ENCODE data around the gene PLXDC1. TPM values are rescaled to one million over a fixed set of nuclear protein-coding genes. Genes with fewer than 3 reads are reported as not detected.

PLXDC1 gene
- total and polyA plus RNA-seq, 9 donors: 11.6 to 58.6 (median 32.3) TPM

DNA sequence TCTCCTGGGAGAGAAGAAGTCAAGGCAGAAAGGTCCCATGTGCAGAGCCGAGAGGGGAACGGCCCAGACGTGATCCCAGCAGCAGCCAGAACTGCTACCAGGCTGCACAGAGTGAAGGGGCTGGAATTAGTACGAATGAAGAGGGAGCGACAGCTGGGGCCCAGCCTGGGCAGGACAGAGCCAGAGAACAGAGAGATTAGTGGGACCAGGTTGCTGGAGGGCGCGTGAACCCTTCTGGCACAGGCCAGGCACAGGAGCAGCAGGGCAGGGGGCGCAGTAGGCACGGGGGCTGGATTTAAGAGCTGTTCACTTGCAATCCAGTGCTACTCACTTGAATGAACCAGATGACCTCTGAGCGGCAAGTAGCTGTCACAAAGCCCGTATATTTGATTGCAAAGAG lies 66.9 kb downstream of the PLXDC1 start:
- intact Hi-C loops (cut with DNase I): no loop called here
- Histone ChIP-seq H3K27me3 (no peaks in the 10 kb centered on the region), H3K4me3 (no peak overlapping the region), H3K27ac (no peak overlapping the region), H3K4me1 (ENCODE audit: insufficient read depth) (no peaks in the 10 kb centered on the region), H3K36me3 (no peaks in the 10 kb centered on the region), H3K9me3 (no peaks in the 10 kb centered on the region)
- TF ChIP-seq EP300 (IDR thresholded peaks at IDR 0.05) (no peak), POLR2A (IDR thresholded peaks at IDR 0.05) (no peak)
- TF ChIP-seq, protein P1, sequence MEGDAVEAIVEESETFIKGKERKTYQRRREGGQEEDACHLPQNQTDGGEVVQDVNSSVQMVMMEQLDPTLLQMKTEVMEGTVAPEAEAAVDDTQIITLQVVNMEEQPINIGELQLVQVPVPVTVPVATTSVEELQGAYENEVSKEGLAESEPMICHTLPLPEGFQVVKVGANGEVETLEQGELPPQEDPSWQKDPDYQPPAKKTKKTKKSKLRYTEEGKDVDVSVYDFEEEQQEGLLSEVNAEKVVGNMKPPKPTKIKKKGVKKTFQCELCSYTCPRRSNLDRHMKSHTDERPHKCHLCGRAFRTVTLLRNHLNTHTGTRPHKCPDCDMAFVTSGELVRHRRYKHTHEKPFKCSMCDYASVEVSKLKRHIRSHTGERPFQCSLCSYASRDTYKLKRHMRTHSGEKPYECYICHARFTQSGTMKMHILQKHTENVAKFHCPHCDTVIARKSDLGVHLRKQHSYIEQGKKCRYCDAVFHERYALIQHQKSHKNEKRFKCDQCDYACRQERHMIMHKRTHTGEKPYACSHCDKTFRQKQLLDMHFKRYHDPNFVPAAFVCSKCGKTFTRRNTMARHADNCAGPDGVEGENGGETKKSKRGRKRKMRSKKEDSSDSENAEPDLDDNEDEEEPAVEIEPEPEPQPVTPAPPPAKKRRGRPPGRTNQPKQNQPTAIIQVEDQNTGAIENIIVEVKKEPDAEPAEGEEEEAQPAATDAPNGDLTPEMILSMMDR (IDR thresholded peaks at IDR 0.05): no peak
- WGBS, 3 donors: 89 to 91% (median 89%) methylated on average over 11 of the region's 11 CpGs
- DNase-seq: no peak

DNA sequence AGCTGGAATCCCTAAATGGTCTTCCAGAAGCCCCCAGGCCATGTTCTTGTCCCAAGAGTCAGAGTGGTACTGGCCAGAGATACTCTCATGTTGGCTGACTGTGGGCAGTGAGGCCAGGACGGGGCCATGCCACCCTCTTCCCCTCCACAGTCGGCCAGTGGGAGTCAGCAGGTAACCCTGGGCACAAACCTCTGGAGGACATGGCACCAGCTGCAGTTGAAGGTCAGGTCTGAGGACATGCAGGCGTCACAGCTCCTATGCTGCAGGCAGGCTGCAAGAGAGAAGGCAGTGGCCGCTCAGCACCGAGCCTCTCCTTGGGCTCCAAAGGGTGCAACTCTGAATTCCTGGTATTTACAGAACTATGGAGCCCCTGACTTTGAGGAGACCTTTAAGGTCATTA lies 68.2 kb downstream of the PLXDC1 start:
- H3K4me1 ChIP-seq (ENCODE audit: insufficient read depth): no peaks in the 10 kb centered on the region
- no peaks in the 10 kb centered on the region for H3K9me3 ChIP-seq
- TF ChIP-seq, protein P1 (IDR thresholded peaks at IDR 0.05): no peak
- no peak for TF ChIP-seq POLR2A (IDR thresholded peaks at IDR 0.05)
- no peak for TF ChIP-seq EP300 (IDR thresholded peaks at IDR 0.05)
- no peaks in the 10 kb centered on the region for H3K27me3 ChIP-seq
- DNase-seq: no peak
- no peak overlapping the region for H3K27ac ChIP-seq
- no peak overlapping the region for H3K4me3 ChIP-seq
- intact Hi-C loops (cut with DNase I): no loop called here
- whole genome bisulfite sequencing, 3 donors: 86 to 91% (median 88%) methylated on average over 5 of the region's 5 CpGs
- no peaks in the 10 kb centered on the region for H3K36me3 ChIP-seq

DNA sequence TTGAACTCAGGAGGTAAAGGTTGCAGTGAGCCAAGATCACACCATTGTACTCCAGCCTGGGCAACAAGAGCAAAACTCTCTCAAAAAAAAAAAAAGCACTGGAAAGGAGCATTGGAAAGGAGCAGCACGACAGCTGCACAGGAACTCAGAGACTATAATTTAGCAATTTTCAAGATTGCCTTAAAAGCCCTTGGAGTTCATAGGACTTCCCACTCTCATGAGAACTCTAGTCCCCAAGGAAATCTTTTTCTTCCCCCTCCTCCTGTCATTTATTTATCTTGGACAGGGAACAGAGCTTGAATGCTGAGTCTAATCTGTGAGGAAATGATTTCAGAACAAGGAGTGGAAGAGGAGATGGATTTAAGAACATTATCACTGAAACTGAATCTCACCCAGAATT lies 69.0 kb downstream of the PLXDC1 start:
- Histone ChIP-seq H3K27me3 (no peaks in the 10 kb centered on the region), H3K4me1 (ENCODE audit: insufficient read depth) (no peaks in the 10 kb centered on the region), H3K4me3 (no peak overlapping the region), H3K36me3 (no peaks in the 10 kb centered on the region), H3K27ac (no peak overlapping the region), H3K9me3 (no peaks in the 10 kb centered on the region)
- DNase-seq: no peak
- intact Hi-C loops (cut with DNase I): no loop called here
- TF ChIP-seq EP300 (IDR thresholded peaks at IDR 0.05) (no peak), POLR2A (IDR thresholded peaks at IDR 0.05) (no peak)
- TF ChIP-seq, protein P1 (IDR thresholded peaks at IDR 0.05): no peak
- 0 to 12% (median 4%) methylated on average over 1 of the region's 1 CpG for WGBS, 3 donors

DNA sequence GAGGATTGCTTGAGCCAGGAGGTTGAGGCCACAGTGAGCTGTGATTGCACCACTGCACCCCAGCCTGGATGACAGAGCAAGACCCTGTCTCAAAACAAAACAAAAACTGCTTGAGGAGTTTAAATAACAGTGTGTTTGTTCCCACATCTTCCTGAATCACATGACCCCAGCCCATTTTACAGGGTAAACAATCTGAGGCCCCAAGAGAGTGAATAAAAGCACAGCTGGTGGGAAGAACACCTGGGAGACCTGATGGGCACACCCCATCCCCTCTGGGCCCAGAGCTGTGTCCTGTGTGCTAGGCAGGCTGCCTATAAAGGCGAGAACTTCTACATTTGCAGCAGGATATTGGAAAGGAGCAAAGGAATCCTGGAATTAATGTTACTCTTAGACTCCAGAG lies 69.6 kb downstream of the PLXDC1 start:
- no peak for TF ChIP-seq EP300 (IDR thresholded peaks at IDR 0.05)
- TF ChIP-seq, protein P1 (IDR thresholded peaks at IDR 0.05): no peak
- Histone ChIP-seq H3K4me1 (ENCODE audit: insufficient read depth) (no peaks in the 10 kb centered on the region), H3K36me3 (no peaks in the 10 kb centered on the region), H3K27me3 (no peaks in the 10 kb centered on the region), H3K27ac (no peak overlapping the region), H3K9me3 (no peaks in the 10 kb centered on the region), H3K4me3 (no peak overlapping the region)
- intact Hi-C loops (cut with DNase I): no loop called here
- WGBS, 3 donors: 93 to 100% (median 94%) methylated on average over 1 of the region's 1 CpG
- no peak for DNase-seq
